ENCODE results near the gene NOTUM. TPM values are rescaled to one million over a fixed set of nuclear protein-coding genes. Genes with fewer than 3 reads are reported as not detected.

Gene NOTUM
- polyA plus RNA-seq, 2 of the 4 experiments (the other 2 are of a cell fraction), result 0.06 to 0.92 TPM

GRCh38 chr17:82003411-82004381 is 42.7 kb upstream of the NOTUM start (continued):
- TF ChIP-seq USF2 (IDR thresholded peaks at IDR 0.05) (peak; percentile 68), FOSL2 (IDR thresholded peaks at IDR 0.05) (no peak), FOSL2 (CRISPR knock-in tag; IDR thresholded peaks at IDR 0.05) (peak; percentile 91), SMC3 (IDR thresholded peaks at IDR 0.05) (no peak; the same call in 2 of the 3 replicates), ESRRA (IDR thresholded peaks at IDR 0.05; ENCODE audit: borderline replicate concordance, low read length) (no peak), MAX (IDR thresholded peaks at IDR 0.05) (peak; percentile 100), ZNF302 (CRISPR knock-in tag; IDR thresholded peaks at IDR 0.05) (peak; percentile 79), BHLHE40 (IDR thresholded peaks at IDR 0.05; ENCODE audit: low read depth, low read length) (peak; percentile 74), POLR2A (IDR thresholded peaks at IDR 0.05; ENCODE audit: low read length) (no peak), TFCP2L1 (CRISPR knock-in tag; IDR thresholded peaks at IDR 0.05) (peak; percentile 78; the same call in 1 of the 2 replicates), E2F6 (IDR thresholded peaks at IDR 0.05; ENCODE audit: borderline replicate concordance, low read depth) (peak; percentile 99), POLR2AphosphoS2 (conservative IDR thresholded peaks at IDR 0.05; ENCODE audit: low read length) (no peak), HOXB5 (CRISPR knock-in tag; IDR thresholded peaks at IDR 0.05) (peak; percentile 92), ELK1 (IDR thresholded peaks at IDR 0.05; ENCODE audit: low read depth, low read length) (no peak), ZC3H11A (IDR thresholded peaks at IDR 0.05) (no peak), JUN (IDR thresholded peaks at IDR 0.05) (peak; percentile 64 to 89; a peak in 4 of 5 replicates), HES2 (IDR thresholded peaks at IDR 0.05) (no peak)

- ATAC-seq, result no peak
- POLR2A ChIA-PET, result interaction anchor here (0.6 kb wide), 1 partner anchor 24 kb away, joined by 3 read pairs; no protein-coding TSS in a partner anchor
- 94% methylated on average over 15 of the region's 17 CpGs for WGBS (ENCODE audit: missing lambda C conversion rate)
- no peak for DNase-seq (ENCODE audit: low read depth in 1 of 2, low spot score in 1 of 2)
- FAIRE-seq, result no peak
- H3K9me3 ChIP-seq, result no peaks in the 10 kb centered on the region
- peaks cover 60% of the 10 kb centered on the region for H3K4me1 ChIP-seq
- no peak for TF ChIP-seq MAFK (IDR thresholded peaks at IDR 0.05; ENCODE audit: partially characterized antibody)
- TF ChIP-seq EHMT2 (IDR thresholded peaks at IDR 0.05; ENCODE audit: low read depth), result no peak
- TF ChIP-seq CHD4 (IDR thresholded peaks at IDR 0.05; ENCODE audit: borderline replicate concordance), result no peak
- TF ChIP-seq TP53 (CRISPR knock-in tag; IDR thresholded peaks at IDR 0.05), result no peak
- TF ChIP-seq NPAS2 (CRISPR knock-in tag; IDR thresholded peaks at IDR 0.05; ENCODE audit: borderline replicate concordance), result no peak
- no peak for TF ChIP-seq ESRRA (IDR thresholded peaks at IDR 0.05; ENCODE audit: borderline replicate concordance, low read length)
- no peak for TF ChIP-seq POLR2AphosphoS2 (conservative IDR thresholded peaks at IDR 0.05; ENCODE audit: low read length)
- no peak for TF ChIP-seq ZC3H11A (IDR thresholded peaks at IDR 0.05)
- TF ChIP-seq HEYL (CRISPR knock-in tag; IDR thresholded peaks at IDR 0.05), result no peak
- TF ChIP-seq MAX (IDR thresholded peaks at IDR 0.05), result no peak
- no peak for TF ChIP-seq ELK1 (IDR thresholded peaks at IDR 0.05; ENCODE audit: low read depth, low read length)
- TF ChIP-seq ZSCAN20 (CRISPR knock-in tag; IDR thresholded peaks at IDR 0.05), result no peak
- TF ChIP-seq JUNB (IDR thresholded peaks at IDR 0.05), result no peak
- TF ChIP-seq KDM1A (IDR thresholded peaks at IDR 0.05; ENCODE audit: low read depth), result no peak
- no peak for TF ChIP-seq HES2 (IDR thresholded peaks at IDR 0.05)
- TF ChIP-seq PBX3 (IDR thresholded peaks at IDR 0.05), result no peak
- TF ChIP-seq EHF (CRISPR knock-in tag; IDR thresholded peaks at IDR 0.05), result no peak
- no peak for TF ChIP-seq MYC (IDR thresholded peaks at IDR 0.05; ENCODE audit: borderline replicate concordance, low read length)
- no peak for TF ChIP-seq FOSL2 (IDR thresholded peaks at IDR 0.05)
- TF ChIP-seq FOSL2 (CRISPR knock-in tag; IDR thresholded peaks at IDR 0.05), result no peak
- TF ChIP-seq BHLHE40 (IDR thresholded peaks at IDR 0.05; ENCODE audit: low read depth, low read length), result no peak
- H3K4me2 ChIP-seq, result no peak overlapping the region
- H3K27ac ChIP-seq, result peak overlapping the region in 1 of 2 experiments; percentile 93; a peak in 4 of 6 replicates
- CTCF ChIA-PET, result interaction anchor here (0.6 to 33.2 kb wide), 5 partner anchors 12 to 388 kb away, joined by 3 to 794 read pairs (median 6); partner anchors contain the start of genes CENPX, LRRC45 and NOTUM
- H3K4me3 ChIP-seq, result no peak overlapping the region
Measured at GRCh38 chr17:82001571-82002056, 40.6 kb upstream of the NOTUM start.
